ENCODE results near the gene EZH2. TPM values are rescaled to one million over a fixed set of nuclear protein-coding genes. Genes with fewer than 3 reads are reported as not detected.

Gene EZH2
- total and polyA plus RNA-seq, 5 donors from 2014 or later, result 7.5 to 78.6 (median 11.7) TPM

- Mint-ChIP-seq H3K4me3 (no peak overlapping the region), H3K4me1 (peaks cover 43 to 71% (median 56%) of the 10 kb centered on the region in 4 donors), H3K27me3 (no peaks in the 10 kb centered on the region), H3K36me3 (no peaks in the 10 kb centered on the region), H3K9me3 (no peaks in the 10 kb centered on the region), H3K27ac (peak overlapping the region in 1 of 3 donors; percentile 7)
- no peaks in the 10 kb centered on the region for H3K36me3 ChIP-seq (ENCODE audit: control insufficient read depth, insufficient read depth, low read length)
- no peak for DNase-seq
- ATAC-seq (ENCODE audit: low read depth in 2 of 2), result no peak
- H3K4me3 ChIP-seq (ENCODE audit: low read depth, low read length), result peak overlapping the region; percentile 17
- H3K27me3 ChIP-seq (ENCODE audit: control insufficient read depth, insufficient read depth, low read length), result no peaks in the 10 kb centered on the region
- no peak overlapping the region for H3K27ac ChIP-seq (ENCODE audit: insufficient read depth, low read length, poor library complexity, severe bottlenecking)
- no peaks in the 10 kb centered on the region for H3K9me3 ChIP-seq (ENCODE audit: control insufficient read depth in 2 of 2, low read length in 2 of 2)
- peaks cover 49% of the 10 kb centered on the region for H3K4me1 ChIP-seq (ENCODE audit: control insufficient read depth, insufficient read depth, low read length, poor library complexity, severe bottlenecking)
Observed at GRCh38 chr7:148847815-148848734, 36.0 kb downstream of the EZH2 start.

DNA sequence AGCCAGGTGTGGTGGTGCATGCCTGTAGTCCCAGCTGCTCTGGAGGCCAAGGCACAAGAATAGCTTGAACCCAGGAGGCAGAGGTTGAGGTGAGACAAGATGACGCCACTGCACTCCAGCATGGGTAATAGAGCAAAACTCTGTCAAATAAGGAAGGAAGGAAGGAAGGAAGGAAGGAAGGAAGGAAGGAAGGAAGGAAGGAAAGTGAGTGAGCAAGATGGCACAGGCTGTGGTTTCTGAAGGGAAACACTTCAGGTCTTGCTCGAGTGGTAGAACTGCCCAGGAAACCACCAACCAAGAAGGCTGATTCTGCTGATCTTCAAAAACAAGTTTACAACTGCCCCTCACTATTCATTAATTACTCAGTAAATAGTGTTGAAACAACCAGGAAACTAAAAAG is 45.2 kb downstream of the EZH2 start:
- Histone ChIP-seq H3K4me1 (ENCODE audit: control insufficient read depth, insufficient read depth, low read length, poor library complexity, severe bottlenecking) (peaks cover 24% of the 10 kb centered on the region), H3K9me3 (ENCODE audit: control insufficient read depth in 2 of 2, low read length in 2 of 2) (no peaks in the 10 kb centered on the region), H3K4me3 (ENCODE audit: low read depth, low read length) (peak overlapping the region; percentile 23), H3K36me3 (ENCODE audit: control insufficient read depth, insufficient read depth, low read length) (peaks cover 4% of the 10 kb centered on the region), H3K27me3 (ENCODE audit: control insufficient read depth, insufficient read depth, low read length) (no peaks in the 10 kb centered on the region), H3K27ac (ENCODE audit: insufficient read depth, low read length, poor library complexity, severe bottlenecking) (no peak overlapping the region)
- no peaks in the 10 kb centered on the region for H3K27me3 Mint-ChIP-seq
- H3K4me3 Mint-ChIP-seq, result peak overlapping the region in 3 of 4 donors; percentile 15 to 66 (median 23)
- no peak for ATAC-seq (ENCODE audit: low read depth in 2 of 2)
- H3K4me1 Mint-ChIP-seq, result peaks cover 34 to 51% (median 42%) of the 10 kb centered on the region in 4 donors
- H3K27ac Mint-ChIP-seq, result peak overlapping the region; percentile 12 to 60 (median 55)
- peak in 2 of 3 donors; percentile 13 to 71 for DNase-seq
- peaks cover 20% of the 10 kb centered on the region for H3K36me3 Mint-ChIP-seq
- H3K9me3 Mint-ChIP-seq, result peaks cover 0 to 5% (median 0%) of the 10 kb centered on the region in 7 donors

GRCh38 chr7:148835854-148836253 is 48.2 kb downstream of the EZH2 start:
- DNase-seq, result no peak
- H3K27ac ChIP-seq (ENCODE audit: insufficient read depth, low read length, poor library complexity, severe bottlenecking), result no peak overlapping the region
- no peak for ATAC-seq (ENCODE audit: low read depth in 2 of 2)
- H3K27me3 Mint-ChIP-seq, result no peaks in the 10 kb centered on the region
- peaks cover 0 to 5% (median 0%) of the 10 kb centered on the region in 7 donors for H3K9me3 Mint-ChIP-seq
- peaks cover 17% of the 10 kb centered on the region for H3K4me1 ChIP-seq (ENCODE audit: control insufficient read depth, insufficient read depth, low read length, poor library complexity, severe bottlenecking)
- H3K4me1 Mint-ChIP-seq, result peaks cover 29 to 37% (median 35%) of the 10 kb centered on the region in 4 donors
- peaks cover 20% of the 10 kb centered on the region for H3K36me3 Mint-ChIP-seq
- H3K4me3 Mint-ChIP-seq, result no peak overlapping the region
- peaks cover 7% of the 10 kb centered on the region for H3K36me3 ChIP-seq (ENCODE audit: control insufficient read depth, insufficient read depth, low read length)
- no peak overlapping the region for H3K27ac Mint-ChIP-seq
- H3K4me3 ChIP-seq (ENCODE audit: low read depth, low read length), result no peak overlapping the region
- H3K27me3 ChIP-seq (ENCODE audit: control insufficient read depth, insufficient read depth, low read length), result no peaks in the 10 kb centered on the region
- no peaks in the 10 kb centered on the region for H3K9me3 ChIP-seq (ENCODE audit: control insufficient read depth in 2 of 2, low read length in 2 of 2)

DNA sequence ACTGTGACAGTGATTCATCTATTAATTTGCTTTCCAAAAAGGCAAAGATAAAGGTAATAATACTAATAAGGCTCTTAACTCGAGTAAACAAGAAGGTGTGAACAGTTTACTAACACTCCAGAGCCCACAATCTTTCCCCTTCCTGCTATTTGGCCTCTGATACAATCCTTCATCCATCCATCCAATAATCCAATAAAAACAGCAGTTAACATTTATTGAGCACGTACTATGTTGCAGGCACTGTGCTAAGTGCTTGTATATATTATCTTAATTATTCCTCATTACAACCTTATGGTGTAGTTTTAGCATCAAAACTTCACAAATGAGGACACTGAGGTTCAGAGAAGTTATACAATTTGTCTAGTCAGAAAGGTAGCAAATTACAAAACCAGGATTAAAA is 49.5 kb downstream of the EZH2 start:
- peaks cover 8% of the 10 kb centered on the region for H3K36me3 ChIP-seq (ENCODE audit: control insufficient read depth, insufficient read depth, low read length)
- Mint-ChIP-seq H3K36me3 (peaks cover 20% of the 10 kb centered on the region), H3K4me3 (no peak overlapping the region), H3K27me3 (no peaks in the 10 kb centered on the region), H3K9me3 (no peaks in the 10 kb centered on the region), H3K4me1 (peaks cover 23 to 31% (median 28%) of the 10 kb centered on the region in 4 donors), H3K27ac (peak overlapping the region in 1 of 3 donors; percentile 45)
- no peaks in the 10 kb centered on the region for H3K27me3 ChIP-seq (ENCODE audit: control insufficient read depth, insufficient read depth, low read length)
- DNase-seq (no peak), ATAC-seq (ENCODE audit: low read depth in 2 of 2) (no peak)
- no peak overlapping the region for H3K27ac ChIP-seq (ENCODE audit: insufficient read depth, low read length, poor library complexity, severe bottlenecking)
- peaks cover 7% of the 10 kb centered on the region for H3K4me1 ChIP-seq (ENCODE audit: control insufficient read depth, insufficient read depth, low read length, poor library complexity, severe bottlenecking)
- no peaks in the 10 kb centered on the region for H3K9me3 ChIP-seq (ENCODE audit: control insufficient read depth in 2 of 2, low read length in 2 of 2)
- no peak overlapping the region for H3K4me3 ChIP-seq (ENCODE audit: low read depth, low read length)

DNA sequence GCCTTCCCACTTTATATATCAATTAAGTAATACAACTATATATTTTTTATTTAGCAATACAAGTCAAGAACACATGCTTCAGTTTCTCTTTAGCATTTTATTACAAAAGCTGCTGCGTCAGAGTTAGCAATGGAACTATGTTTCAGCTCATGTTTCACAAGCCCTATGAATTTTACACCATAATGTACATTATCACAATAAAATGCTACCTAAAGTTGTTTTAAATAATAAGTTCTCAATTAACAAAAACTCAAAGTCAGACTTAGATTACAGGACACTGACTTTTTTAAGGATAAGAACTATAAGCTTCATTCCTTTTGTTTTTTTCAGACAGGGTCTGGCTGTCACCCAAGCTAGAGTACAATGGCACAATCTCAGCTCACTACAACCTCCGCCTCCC is 52.3 kb downstream of the EZH2 start:
- no peak for ATAC-seq (ENCODE audit: low read depth in 2 of 2)
- H3K27ac ChIP-seq (ENCODE audit: insufficient read depth, low read length, poor library complexity, severe bottlenecking), result no peak overlapping the region
- H3K4me1 ChIP-seq (ENCODE audit: control insufficient read depth, insufficient read depth, low read length, poor library complexity, severe bottlenecking), result no peaks in the 10 kb centered on the region
- peaks cover 21% of the 10 kb centered on the region for H3K36me3 ChIP-seq (ENCODE audit: control insufficient read depth, insufficient read depth, low read length)
- H3K9me3 Mint-ChIP-seq, result no peaks in the 10 kb centered on the region
- DNase-seq, result no peak
- H3K27ac Mint-ChIP-seq, result no peak overlapping the region
- no peaks in the 10 kb centered on the region for H3K27me3 Mint-ChIP-seq
- no peaks in the 10 kb centered on the region for H3K9me3 ChIP-seq (ENCODE audit: control insufficient read depth in 2 of 2, low read length in 2 of 2)
- H3K36me3 Mint-ChIP-seq, result peaks cover 25% of the 10 kb centered on the region
- H3K4me3 ChIP-seq (ENCODE audit: low read depth, low read length), result no peak overlapping the region
- no peak overlapping the region for H3K4me3 Mint-ChIP-seq
- H3K4me1 Mint-ChIP-seq, result peaks cover 6 to 16% (median 9%) of the 10 kb centered on the region in 4 donors
- H3K27me3 ChIP-seq (ENCODE audit: control insufficient read depth, insufficient read depth, low read length), result no peaks in the 10 kb centered on the region

DNA sequence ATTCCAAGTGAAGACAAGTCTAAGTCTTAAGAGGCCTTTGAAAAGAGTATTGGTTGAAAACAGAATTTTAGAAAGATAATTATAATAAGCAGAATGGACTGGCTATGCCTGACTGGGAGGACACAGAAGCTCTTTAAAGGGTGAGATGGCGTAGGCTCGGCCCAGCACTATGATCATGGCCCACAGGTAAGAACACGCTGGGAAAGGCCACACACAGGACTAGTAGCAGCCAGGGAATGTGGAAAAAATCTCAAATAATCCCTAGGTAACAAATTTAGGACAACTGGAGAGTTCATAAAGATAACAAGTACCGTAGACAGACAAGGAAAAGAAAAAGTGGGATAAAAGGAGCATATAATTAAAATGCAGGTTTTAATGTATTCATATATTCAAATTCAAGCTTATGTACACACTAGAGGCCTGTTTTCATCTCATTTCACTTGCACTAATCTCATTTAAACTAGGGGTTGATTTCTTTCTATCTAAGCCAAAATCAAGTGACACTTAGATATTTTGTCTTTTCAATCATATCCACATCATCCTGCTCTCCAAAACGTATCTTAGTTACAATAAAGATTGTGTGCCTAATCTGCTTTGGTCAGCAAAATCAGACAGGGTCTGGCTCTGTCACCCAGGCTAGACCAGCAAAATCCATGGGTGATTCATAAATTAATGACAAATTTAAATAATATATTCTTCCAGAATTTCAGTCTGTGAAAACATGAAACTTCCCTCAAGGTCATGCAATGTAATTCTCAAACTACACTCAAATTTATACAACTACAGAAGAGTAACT is 53.0 kb downstream of the EZH2 start:
- Histone ChIP-seq H3K9me3 (ENCODE audit: control insufficient read depth in 2 of 2, low read length in 2 of 2) (no peaks in the 10 kb centered on the region), H3K4me3 (ENCODE audit: low read depth, low read length) (no peak overlapping the region), H3K27ac (ENCODE audit: insufficient read depth, low read length, poor library complexity, severe bottlenecking) (no peak overlapping the region), H3K36me3 (ENCODE audit: control insufficient read depth, insufficient read depth, low read length) (peaks cover 25% of the 10 kb centered on the region), H3K4me1 (ENCODE audit: control insufficient read depth, insufficient read depth, low read length, poor library complexity, severe bottlenecking) (no peaks in the 10 kb centered on the region), H3K27me3 (ENCODE audit: control insufficient read depth, insufficient read depth, low read length) (no peaks in the 10 kb centered on the region)
- peak overlapping the region in 2 of 3 donors; percentile 3 to 8 for H3K27ac Mint-ChIP-seq
- DNase-seq, result no peak
- H3K4me3 Mint-ChIP-seq, result no peak overlapping the region
- H3K27me3 Mint-ChIP-seq, result no peaks in the 10 kb centered on the region
- ATAC-seq (ENCODE audit: low read depth in 2 of 2), result no peak
- H3K4me1 Mint-ChIP-seq, result peaks cover 6 to 16% (median 7%) of the 10 kb centered on the region in 4 donors
- no peaks in the 10 kb centered on the region for H3K9me3 Mint-ChIP-seq
- H3K36me3 Mint-ChIP-seq, result peaks cover 18% of the 10 kb centered on the region

- Histone ChIP-seq H3K36me3 (ENCODE audit: control insufficient read depth, insufficient read depth, low read length) (peaks cover 31% of the 10 kb centered on the region), H3K4me1 (ENCODE audit: control insufficient read depth, insufficient read depth, low read length, poor library complexity, severe bottlenecking) (no peaks in the 10 kb centered on the region), H3K27me3 (ENCODE audit: control insufficient read depth, insufficient read depth, low read length) (no peaks in the 10 kb centered on the region), H3K9me3 (ENCODE audit: control insufficient read depth in 2 of 2, low read length in 2 of 2) (no peaks in the 10 kb centered on the region), H3K4me3 (ENCODE audit: low read depth, low read length) (no peak overlapping the region), H3K27ac (ENCODE audit: insufficient read depth, low read length, poor library complexity, severe bottlenecking) (no peak overlapping the region)
- peaks cover 12% of the 10 kb centered on the region for H3K36me3 Mint-ChIP-seq
- ATAC-seq (ENCODE audit: low read depth in 2 of 2), result no peak
- peaks cover 3 to 12% (median 6%) of the 10 kb centered on the region in 4 donors for H3K4me1 Mint-ChIP-seq
- DNase-seq, result no peak
- H3K4me3 Mint-ChIP-seq, result no peak overlapping the region
- no peaks in the 10 kb centered on the region for H3K27me3 Mint-ChIP-seq
- H3K27ac Mint-ChIP-seq, result peak overlapping the region in 1 of 3 donors; percentile 20
- H3K9me3 Mint-ChIP-seq, result no peaks in the 10 kb centered on the region
Observed at GRCh38 chr7:148828965-148829364, 55.1 kb downstream of the EZH2 start.
